Right renal cortex interstitium (tissue), 3 donors: Measurements from ENCODE around the gene MT1HL1. TPM values are rescaled to one million over a fixed set of nuclear protein-coding genes. Genes with fewer than 3 reads are reported as not detected.
"Not testable (repeated sequence)": the region's sequence is repeated elsewhere in the genome, so short reads cannot be mapped to it uniquely, and the experiment has no call there.

Source experiments
- DNase-seq, 3 donors: peaks; one replicate each; pipeline ENCODE4 v3.0.0-alpha.2; 2013; ENCODE audit warnings: low read depth in 3 of 3, low spot score in 2 of 3
- polyA plus RNA-seq, 3 donors: library from polyadenylated mRNA; unstranded; fragments of 120-200 nt; gene quantifications; one replicate each; pipeline ENCODE4 v1.2.1, GENCODE V29; 2013; ENCODE audit not compliant: insufficient read length in 3 of 3

MT1HL1 gene
- polyA plus RNA-seq, 3 donors, result not detected

DNA sequence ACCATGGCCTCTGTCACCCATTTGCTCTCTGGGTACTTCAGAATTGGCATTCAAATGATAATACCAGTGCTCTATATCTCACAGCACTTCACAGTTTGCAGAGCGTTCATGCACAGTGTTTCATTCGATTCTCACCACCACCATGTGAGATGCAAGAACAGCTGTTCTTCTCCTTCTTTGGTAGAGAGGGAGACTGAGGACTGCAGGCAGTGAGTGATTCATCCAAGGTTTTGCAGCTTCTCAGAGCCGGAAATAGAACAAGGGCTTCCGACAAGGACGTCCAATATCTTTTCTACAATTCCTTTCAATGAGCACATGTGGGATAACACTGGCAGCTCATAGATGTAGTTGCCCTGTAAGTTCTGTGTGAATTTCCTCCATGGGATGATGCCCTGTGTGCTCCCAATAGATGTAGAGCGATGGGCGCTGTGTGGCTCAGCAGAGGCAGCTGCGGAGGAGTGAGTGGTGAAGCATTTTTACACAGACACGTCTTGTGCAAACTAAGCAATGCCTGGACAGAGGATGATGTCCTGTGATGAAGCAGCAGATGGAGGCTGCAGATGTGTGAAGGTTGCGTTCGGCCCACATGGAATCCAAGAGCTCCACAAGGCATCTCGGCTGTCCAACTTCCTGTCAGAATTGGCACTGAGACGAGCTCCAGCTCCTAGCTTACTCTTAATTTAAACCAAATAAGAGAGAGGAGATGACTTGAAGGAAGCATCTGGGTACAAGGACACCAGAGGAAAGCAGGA lies 24.9 kb downstream of the MT1HL1 start:
- no peak for DNase-seq

DNA sequence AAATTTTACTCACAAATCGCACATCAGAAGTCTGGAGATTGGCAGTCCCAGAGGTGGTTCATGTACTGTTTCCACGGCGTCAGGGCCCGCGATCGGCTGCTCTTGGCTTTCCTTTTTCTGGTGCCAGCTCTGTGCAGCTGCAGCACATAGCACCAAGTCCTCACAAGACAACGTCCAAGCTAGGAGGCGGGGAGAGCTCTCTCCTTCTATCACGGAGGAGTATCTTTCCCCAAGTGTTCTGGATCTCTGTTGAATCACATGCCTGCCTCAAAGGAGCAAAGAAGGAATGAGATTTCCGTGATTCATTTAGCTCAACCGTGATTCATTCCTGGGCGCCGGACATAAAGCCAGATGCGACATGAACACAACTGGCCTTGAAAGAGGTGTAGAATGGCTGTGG lies 25.5 kb downstream of the MT1HL1 start:
- DNase-seq, result no peak

GRCh38 chr1:236975461-236975860 lies 28.8 kb downstream of the MT1HL1 start:
- no peak for DNase-seq

DNA sequence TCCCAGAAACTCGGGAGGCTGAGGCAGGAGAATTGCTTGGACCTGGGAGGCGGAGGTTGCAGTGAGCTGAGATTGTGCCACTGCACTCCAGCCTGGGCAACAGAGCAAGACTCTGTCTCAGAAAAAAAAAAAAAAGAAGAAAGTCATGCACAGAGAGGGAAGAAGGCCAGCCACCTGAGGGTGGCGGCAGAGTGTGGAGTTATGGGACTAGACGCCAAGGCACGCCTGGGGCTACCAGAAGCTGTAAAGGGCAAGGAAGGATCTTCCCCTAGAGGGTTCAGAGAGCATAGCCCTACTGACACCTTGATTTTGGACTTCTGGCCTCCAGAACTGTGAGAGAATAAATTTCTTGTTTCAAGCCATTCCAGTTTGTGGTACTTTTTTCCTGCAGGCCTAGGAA lies 30.2 kb downstream of the MT1HL1 start:
- not testable (repeated sequence) for DNase-seq

GRCh38 chr1:236966636-236967035 lies 37.6 kb downstream of the MT1HL1 start:
- no peak for DNase-seq

GRCh38 chr1:236963920-236964319 lies 40.3 kb downstream of the MT1HL1 start:
- no peak for DNase-seq

DNA sequence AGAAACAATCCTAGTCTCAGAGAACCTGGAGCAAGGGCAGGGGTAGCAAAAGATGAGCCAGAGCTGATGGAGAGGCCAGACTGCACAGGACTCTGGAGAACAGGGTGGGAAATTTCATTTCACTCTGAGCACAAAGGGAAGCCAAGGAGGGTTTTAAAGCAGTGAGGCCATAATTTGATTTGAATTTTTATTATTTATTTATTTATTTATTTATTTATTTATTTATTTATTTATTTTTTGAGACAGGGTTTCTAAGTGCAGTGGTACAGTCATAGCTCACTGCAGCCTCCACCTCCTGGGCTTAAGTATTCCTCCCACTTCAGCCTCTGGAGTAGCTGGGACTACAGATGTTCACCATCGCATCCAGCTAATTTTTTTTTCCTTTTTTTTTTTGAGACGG lies 45.1 kb downstream of the MT1HL1 start:
- no peak for DNase-seq

GRCh38 chr1:236957235-236957634 lies 47.0 kb downstream of the MT1HL1 start:
- DNase-seq, result no peak

Other genes with a start within 250 kb of the MT1HL1 start
- gene MTR, start 209.1 kb downstream of the MT1HL1 start, polyA plus RNA-seq, result 10 to 100 TPM; 32.4 to 35.4 (median 33.9) TPM
- gene RYR2, start 37.7 kb upstream of the MT1HL1 start, polyA plus RNA-seq, result 1 to 10 TPM; 1.2 to 2.3 (median 1.4) TPM